ENCODE data around the gene PPP1CB.

PPP1CB gene

DNA sequence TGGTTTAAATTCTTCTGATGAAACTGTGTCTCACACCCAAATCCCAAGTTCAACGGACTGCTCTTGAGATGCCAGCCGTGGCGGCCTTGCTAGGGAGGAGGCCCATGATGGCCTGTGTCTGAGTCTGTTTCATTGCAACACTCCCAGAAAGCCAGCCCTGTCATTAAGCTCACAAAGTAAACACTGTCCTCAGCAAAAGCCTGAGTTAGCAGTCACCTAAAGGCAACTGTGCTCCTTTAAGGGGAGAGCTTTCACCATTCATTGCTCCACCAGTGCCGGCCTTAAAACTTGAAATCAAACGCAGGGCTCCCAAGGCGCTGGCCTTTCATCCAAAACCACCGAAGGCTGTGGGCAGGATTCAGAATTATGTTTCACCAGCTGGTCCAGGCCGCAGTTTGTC is 42.5 kb upstream of the PPP1CB start:
- H3K4me3 ChIP-seq (ENCODE audit: low read depth, low read length): no peak overlapping the region
- no peak for DNase-seq (ENCODE audit: low read depth, low spot score)
- TF ChIP-seq, protein P1, sequence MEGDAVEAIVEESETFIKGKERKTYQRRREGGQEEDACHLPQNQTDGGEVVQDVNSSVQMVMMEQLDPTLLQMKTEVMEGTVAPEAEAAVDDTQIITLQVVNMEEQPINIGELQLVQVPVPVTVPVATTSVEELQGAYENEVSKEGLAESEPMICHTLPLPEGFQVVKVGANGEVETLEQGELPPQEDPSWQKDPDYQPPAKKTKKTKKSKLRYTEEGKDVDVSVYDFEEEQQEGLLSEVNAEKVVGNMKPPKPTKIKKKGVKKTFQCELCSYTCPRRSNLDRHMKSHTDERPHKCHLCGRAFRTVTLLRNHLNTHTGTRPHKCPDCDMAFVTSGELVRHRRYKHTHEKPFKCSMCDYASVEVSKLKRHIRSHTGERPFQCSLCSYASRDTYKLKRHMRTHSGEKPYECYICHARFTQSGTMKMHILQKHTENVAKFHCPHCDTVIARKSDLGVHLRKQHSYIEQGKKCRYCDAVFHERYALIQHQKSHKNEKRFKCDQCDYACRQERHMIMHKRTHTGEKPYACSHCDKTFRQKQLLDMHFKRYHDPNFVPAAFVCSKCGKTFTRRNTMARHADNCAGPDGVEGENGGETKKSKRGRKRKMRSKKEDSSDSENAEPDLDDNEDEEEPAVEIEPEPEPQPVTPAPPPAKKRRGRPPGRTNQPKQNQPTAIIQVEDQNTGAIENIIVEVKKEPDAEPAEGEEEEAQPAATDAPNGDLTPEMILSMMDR (IDR thresholded peaks at IDR 0.05; ENCODE audit: low read depth, low read length): no peak
- in situ Hi-C loops (cut with HindIII; ENCODE audit: low sequenced_read_pairs): no loop called here

DNA sequence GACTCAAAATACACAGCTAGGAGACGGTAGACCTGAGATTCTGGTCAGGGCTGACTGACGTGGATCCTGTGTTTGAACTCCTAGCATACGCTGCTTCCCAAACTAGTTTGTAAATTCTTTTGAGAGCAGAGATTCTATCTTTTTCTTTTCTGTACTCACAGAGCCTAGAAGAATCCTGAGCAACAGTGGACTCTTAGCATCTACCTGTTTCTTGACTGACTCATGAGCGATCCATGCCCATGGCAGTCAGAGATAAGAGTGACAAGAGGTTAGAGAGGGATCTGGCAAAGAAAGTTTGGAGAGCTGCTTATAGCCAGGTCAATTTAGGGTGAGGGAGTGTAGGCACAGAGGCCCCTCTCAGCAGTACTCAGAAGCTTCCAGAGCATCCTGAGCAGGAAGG is 41.1 kb upstream of the PPP1CB start:
- in situ Hi-C loops (cut with HindIII; ENCODE audit: low sequenced_read_pairs): no loop called here
- H3K4me3 ChIP-seq (ENCODE audit: low read depth, low read length): no peak overlapping the region
- TF ChIP-seq, protein P1 (IDR thresholded peaks at IDR 0.05; ENCODE audit: low read depth, low read length): no peak
- DNase-seq (ENCODE audit: low read depth, low spot score): no peak

DNA sequence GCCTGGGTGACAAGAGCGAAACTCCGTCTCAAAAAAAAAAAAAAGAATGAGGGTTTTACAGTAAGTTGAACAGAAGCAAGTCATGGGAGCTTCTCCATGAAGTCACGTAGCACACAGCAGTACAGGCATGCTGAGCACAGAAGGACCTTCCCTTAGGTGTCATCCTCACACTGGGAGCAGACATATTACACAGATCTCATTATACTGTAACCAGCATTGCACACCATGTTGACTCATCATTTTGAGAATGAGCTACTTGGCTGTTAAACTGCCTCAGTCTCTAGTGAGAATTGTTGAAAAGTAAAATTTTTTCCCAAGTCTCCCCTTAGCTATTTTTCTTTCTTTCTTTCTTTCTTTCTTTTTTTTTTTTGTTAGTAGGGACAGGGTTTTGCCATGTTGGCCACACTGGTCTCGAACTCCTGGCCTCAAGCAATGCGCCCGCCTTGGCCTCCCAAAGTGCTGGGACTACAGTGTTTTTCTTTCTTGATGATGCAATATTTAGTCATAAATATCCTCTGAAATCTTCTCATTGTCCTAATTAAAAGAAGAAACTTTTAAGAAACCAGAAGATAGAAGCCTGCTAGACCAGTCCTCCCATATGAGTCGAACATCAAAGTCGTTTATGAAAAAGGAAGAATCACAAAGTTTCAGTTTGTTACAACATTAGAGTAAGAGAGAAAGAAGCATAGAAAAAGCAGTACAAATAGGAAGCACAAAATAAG is 37.9 kb upstream of the PPP1CB start:
- no peak overlapping the region for H3K4me3 ChIP-seq (ENCODE audit: low read depth, low read length)
- in situ Hi-C loops (cut with HindIII; ENCODE audit: low sequenced_read_pairs): no loop called here
- peak; percentile 50 for DNase-seq (ENCODE audit: low read depth, low spot score)
- TF ChIP-seq, protein P1 (IDR thresholded peaks at IDR 0.05; ENCODE audit: low read depth, low read length): no peak

DNA sequence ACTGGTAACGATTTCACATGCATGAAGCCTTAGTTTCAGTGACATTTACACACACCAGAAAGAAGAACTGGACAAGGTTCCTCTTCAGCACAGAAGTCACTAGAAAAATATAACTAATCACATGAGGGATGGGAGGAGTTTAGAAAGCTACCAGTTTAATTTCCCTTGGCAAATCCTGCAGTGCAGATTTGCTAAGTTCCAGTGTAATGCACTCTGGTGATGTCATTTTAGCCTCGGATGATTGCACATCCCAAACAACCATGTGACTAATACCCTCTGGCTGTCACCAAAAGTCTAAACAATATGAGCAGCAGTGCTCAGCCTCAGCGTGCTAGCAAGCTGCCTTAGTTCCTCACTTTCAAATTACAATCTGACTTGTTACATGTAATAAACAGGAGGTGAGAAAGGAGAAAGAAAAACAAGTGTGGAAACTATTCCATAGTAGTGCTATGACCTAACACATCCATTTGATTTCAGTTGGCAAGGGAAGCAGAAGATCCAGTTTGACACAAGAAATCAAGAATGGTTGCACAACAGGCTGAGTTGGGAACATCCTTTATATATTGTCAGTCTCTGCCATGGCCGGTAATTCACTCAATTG is 35.3 kb upstream of the PPP1CB start:
- TF ChIP-seq, protein P1 (IDR thresholded peaks at IDR 0.05; ENCODE audit: low read depth, low read length): no peak
- H3K4me3 ChIP-seq (ENCODE audit: low read depth, low read length): no peak overlapping the region
- in situ Hi-C loops (cut with HindIII; ENCODE audit: low sequenced_read_pairs): no loop called here
- DNase-seq (ENCODE audit: low read depth, low spot score): peak; percentile 92

DNA sequence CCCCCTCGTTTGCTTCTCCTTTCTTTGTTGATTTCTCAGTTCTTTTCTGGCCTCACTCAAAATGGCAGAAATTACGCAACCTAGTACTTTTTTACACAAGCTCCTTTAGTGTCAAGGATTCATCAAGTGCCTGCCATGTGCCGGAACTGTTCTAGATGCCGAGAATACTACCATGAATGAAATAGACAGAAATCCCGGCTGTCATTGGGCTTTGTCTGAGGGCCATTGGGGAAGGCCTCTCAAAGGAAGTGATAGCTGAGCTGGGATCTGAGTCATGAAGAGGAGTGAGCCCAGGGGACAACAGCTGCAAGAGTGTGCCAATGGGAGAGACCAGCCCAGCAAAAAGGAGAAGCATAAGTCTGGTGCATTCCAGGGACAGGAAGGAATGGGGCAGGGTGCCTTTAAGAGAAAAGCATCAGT is 34.3 kb upstream of the PPP1CB start:
- in situ Hi-C loops (cut with HindIII; ENCODE audit: low sequenced_read_pairs): no loop called here
- peak; percentile 70 for DNase-seq (ENCODE audit: low read depth, low spot score)
- TF ChIP-seq, protein P1 (IDR thresholded peaks at IDR 0.05; ENCODE audit: low read depth, low read length): no peak
- H3K4me3 ChIP-seq (ENCODE audit: low read depth, low read length): no peak overlapping the region

DNA sequence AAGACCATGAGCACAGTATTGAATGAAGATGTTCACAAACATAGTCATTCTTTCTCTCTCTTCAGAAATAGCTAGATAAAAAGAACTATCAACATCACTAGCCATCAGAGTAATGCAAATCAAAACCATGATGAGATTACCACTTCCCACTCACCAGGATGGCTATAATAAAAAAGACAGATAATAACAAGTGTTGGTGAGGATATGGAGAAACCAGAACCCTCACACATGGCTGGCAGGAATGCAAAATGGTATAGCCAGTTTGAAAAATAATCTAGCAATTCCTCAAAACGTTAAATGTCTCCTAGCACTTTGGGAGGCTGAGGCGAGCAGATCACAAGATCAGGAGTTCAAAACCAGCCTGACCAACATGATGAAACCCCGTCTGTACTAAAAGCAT is 31.3 kb upstream of the PPP1CB start:
- no peak for DNase-seq (ENCODE audit: low read depth, low spot score)
- in situ Hi-C loops (cut with HindIII; ENCODE audit: low sequenced_read_pairs): no loop called here
- H3K4me3 ChIP-seq (ENCODE audit: low read depth, low read length): no peak overlapping the region
- TF ChIP-seq, protein P1 (IDR thresholded peaks at IDR 0.05; ENCODE audit: low read depth, low read length): no peak
